Neural progenitor cell (in vitro differentiated cells): Measurements from ENCODE around the gene REL.

Experiments used
- EZH2 ChIP-seq: fragments of 200-600 bp; sonication (generic); IDR thresholded peaks from 2 replicates; pipeline ENCODE4 v1.6.1; 2017; ENCODE audit warnings: antibody characterized with exemption, mild to moderate bottlenecking, moderate library complexity
- EZH2phosphoT487 ChIP-seq: fragments of 200-600 bp; sonication (generic); IDR thresholded peaks from 2 replicates; pipeline ENCODE4 v1.6.1; 2017; ENCODE audit warnings: antibody characterized with exemption
- TF ChIP-seq, protein P1 (sequence below): fragments of 200-600 bp; sonication (generic); IDR thresholded peaks from 2 replicates; pipeline ENCODE4 v1.5.1; 2017; ENCODE audit warnings: antibody characterized with exemption, mild to moderate bottlenecking

- TF ChIP-seq, protein P1, sequence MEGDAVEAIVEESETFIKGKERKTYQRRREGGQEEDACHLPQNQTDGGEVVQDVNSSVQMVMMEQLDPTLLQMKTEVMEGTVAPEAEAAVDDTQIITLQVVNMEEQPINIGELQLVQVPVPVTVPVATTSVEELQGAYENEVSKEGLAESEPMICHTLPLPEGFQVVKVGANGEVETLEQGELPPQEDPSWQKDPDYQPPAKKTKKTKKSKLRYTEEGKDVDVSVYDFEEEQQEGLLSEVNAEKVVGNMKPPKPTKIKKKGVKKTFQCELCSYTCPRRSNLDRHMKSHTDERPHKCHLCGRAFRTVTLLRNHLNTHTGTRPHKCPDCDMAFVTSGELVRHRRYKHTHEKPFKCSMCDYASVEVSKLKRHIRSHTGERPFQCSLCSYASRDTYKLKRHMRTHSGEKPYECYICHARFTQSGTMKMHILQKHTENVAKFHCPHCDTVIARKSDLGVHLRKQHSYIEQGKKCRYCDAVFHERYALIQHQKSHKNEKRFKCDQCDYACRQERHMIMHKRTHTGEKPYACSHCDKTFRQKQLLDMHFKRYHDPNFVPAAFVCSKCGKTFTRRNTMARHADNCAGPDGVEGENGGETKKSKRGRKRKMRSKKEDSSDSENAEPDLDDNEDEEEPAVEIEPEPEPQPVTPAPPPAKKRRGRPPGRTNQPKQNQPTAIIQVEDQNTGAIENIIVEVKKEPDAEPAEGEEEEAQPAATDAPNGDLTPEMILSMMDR = no peak
- no peak for TF ChIP-seq EZH2
- no peak for TF ChIP-seq EZH2phosphoT487
Measured at GRCh38 chr2:60837123-60837522, 44.3 kb upstream of the REL start.
